OCI-LY3 (cell line): ENCODE measurements around the gene IGF2.

Source experiments
- H2AFZ ChIP-seq: fragments of 200-600, 300-600 bp; shearing (Covaris generic); 2 replicates; pipeline ENCODE4 v1.6.0; 2014; ENCODE audit warnings: antibody characterized with exemption, low read depth, low read length
- H3K27ac ChIP-seq: fragments of 200-600, 300-600 bp; sonication (generic); 2 replicates; pipeline ENCODE4 v1.5.1; 2014; ENCODE audit warnings: mild to moderate bottlenecking, low read length, moderate library complexity, mixed read lengths
- H3K27me3 ChIP-seq: fragments of 200-600, 300-600 bp; sonication (generic); 2 replicates; pipeline ENCODE4 v1.6.1; 2014; ENCODE audit warnings: low read depth, low read length, mixed read lengths
- H3K36me3 ChIP-seq: fragments of 200-600, 300-600 bp; sonication (generic); replicated peaks from 2 replicates; pipeline ENCODE3; 2014; ENCODE audit warnings: low read depth, low read length, mixed read lengths
- H3K4me1 ChIP-seq: fragments of 300-600, 200-600 bp; sonication (generic); 2 replicates; pipeline ENCODE4 v1.6.1; 2014; ENCODE audit warnings: low read length, mixed read lengths
- H3K4me2 ChIP-seq: fragments of 200-600, 300-600 bp; sonication (generic); 2 replicates; pipeline ENCODE4 v1.6.1; 2014; ENCODE audit warnings: low read length, mixed read lengths
- H3K4me3 ChIP-seq: fragments of 300-600, 200-600 bp; sonication (generic); 2 replicates; pipeline ENCODE4 v1.5.1; 2014; ENCODE audit warnings: antibody characterized with exemption, mild to moderate bottlenecking, low read length, moderate library complexity
- H3K79me2 ChIP-seq: fragments of 300-600, 200-600 bp; shearing (Covaris generic); 2 replicates; pipeline ENCODE4 v1.6.1; 2014; ENCODE audit warnings: mild to moderate bottlenecking, low read length, mixed read lengths
- H3K9ac ChIP-seq: fragments of 300-600, 200-600 bp; shearing (Covaris generic); 2 replicates; pipeline ENCODE4 v1.6.0; 2014; ENCODE audit warnings: mild to moderate bottlenecking, low read length, moderate library complexity
- H3K9me3 ChIP-seq: fragments of 200-600, 300-600 bp; shearing (Covaris generic); 2 replicates; pipeline ENCODE4 v1.6.1; 2014; ENCODE audit warnings: low read length, mixed read lengths; ENCODE audit not compliant: insufficient read depth
- H4K20me1 ChIP-seq: fragments of 200-600, 300-600 bp; sonication (generic); 2 replicates; pipeline ENCODE4 v1.6.1; 2016; ENCODE audit warnings: low read length, mixed read lengths; ENCODE audit not compliant: insufficient read depth
- CTCF ChIP-seq: fragments of 200-600, 300-600 bp; sonication (generic); IDR thresholded peaks from 2 replicates; pipeline ENCODE4 v1.5.1; 2014; ENCODE audit warnings: antibody characterized with exemption, low read length, low read depth
- EZH2phosphoT487 ChIP-seq: fragments of 200-600 bp; shearing (Covaris generic); IDR thresholded peaks from 2 replicates; pipeline ENCODE4 v1.6.1; 2018; ENCODE audit warnings: antibody characterized with exemption, mixed run types, low read depth

Gene IGF2

GRCh38 chr11:2159536-2160413 is 20.6 kb upstream of the IGF2 start:
- Histone ChIP-seq H3K36me3 (no peaks in the 10 kb centered on the region), H3K9ac (no peak overlapping the region), H3K9me3 (no peaks in the 10 kb centered on the region), H3K27ac (no peak overlapping the region), H3K79me2 (no peaks in the 10 kb centered on the region), H3K27me3 (no peaks in the 10 kb centered on the region), H2AFZ (no peak overlapping the region), H3K4me2 (no peak overlapping the region), H3K4me3 (no peak overlapping the region), H3K4me1 (no peaks in the 10 kb centered on the region), H4K20me1 (no peaks in the 10 kb centered on the region)
- TF ChIP-seq CTCF (no peak), EZH2phosphoT487 (no peak)

GRCh38 chr11:2158966-2159365 is 19.8 kb upstream of the IGF2 start:
- Histone ChIP-seq H3K9me3 (no peaks in the 10 kb centered on the region), H3K36me3 (no peaks in the 10 kb centered on the region), H3K4me3 (no peak overlapping the region), H3K9ac (no peak overlapping the region), H2AFZ (no peak overlapping the region), H3K79me2 (no peaks in the 10 kb centered on the region), H4K20me1 (no peaks in the 10 kb centered on the region), H3K4me1 (no peaks in the 10 kb centered on the region), H3K4me2 (no peak overlapping the region), H3K27ac (no peak overlapping the region), H3K27me3 (no peaks in the 10 kb centered on the region)
- TF ChIP-seq CTCF (no peak), EZH2phosphoT487 (no peak)

GRCh38 chr11:2158296-2158737 is 19.1 kb upstream of the IGF2 start:
- Histone ChIP-seq H3K27me3 (no peaks in the 10 kb centered on the region), H3K9ac (no peak overlapping the region)

GRCh38 chr11:2157294-2158040 is 18.3 kb upstream of the IGF2 start:
- Histone ChIP-seq H2AFZ (no peak overlapping the region), H3K4me3 (no peak overlapping the region), H3K36me3 (no peaks in the 10 kb centered on the region), H3K9ac (no peak overlapping the region), H3K27me3 (no peaks in the 10 kb centered on the region), H3K79me2 (no peaks in the 10 kb centered on the region), H3K4me2 (no peak overlapping the region), H3K27ac (no peak overlapping the region), H3K9me3 (no peaks in the 10 kb centered on the region), H4K20me1 (no peaks in the 10 kb centered on the region), H3K4me1 (no peaks in the 10 kb centered on the region)
- no peak for TF ChIP-seq CTCF
- TF ChIP-seq EZH2phosphoT487, result no peak

More at GRCh38 chr11:2158296-2158737, 19.1 kb upstream of the IGF2 start:
- Histone ChIP-seq H3K9me3 (no peaks in the 10 kb centered on the region), H3K36me3 (no peaks in the 10 kb centered on the region), H3K4me1 (no peaks in the 10 kb centered on the region), H4K20me1 (no peaks in the 10 kb centered on the region), H3K27ac (no peak overlapping the region), H3K4me3 (no peak overlapping the region), H3K4me2 (no peak overlapping the region), H3K79me2 (no peaks in the 10 kb centered on the region), H2AFZ (no peak overlapping the region)
- TF ChIP-seq EZH2phosphoT487, result no peak
